ENCODE measurements around the gene ANKRD13D.

Gene ANKRD13D

DNA sequence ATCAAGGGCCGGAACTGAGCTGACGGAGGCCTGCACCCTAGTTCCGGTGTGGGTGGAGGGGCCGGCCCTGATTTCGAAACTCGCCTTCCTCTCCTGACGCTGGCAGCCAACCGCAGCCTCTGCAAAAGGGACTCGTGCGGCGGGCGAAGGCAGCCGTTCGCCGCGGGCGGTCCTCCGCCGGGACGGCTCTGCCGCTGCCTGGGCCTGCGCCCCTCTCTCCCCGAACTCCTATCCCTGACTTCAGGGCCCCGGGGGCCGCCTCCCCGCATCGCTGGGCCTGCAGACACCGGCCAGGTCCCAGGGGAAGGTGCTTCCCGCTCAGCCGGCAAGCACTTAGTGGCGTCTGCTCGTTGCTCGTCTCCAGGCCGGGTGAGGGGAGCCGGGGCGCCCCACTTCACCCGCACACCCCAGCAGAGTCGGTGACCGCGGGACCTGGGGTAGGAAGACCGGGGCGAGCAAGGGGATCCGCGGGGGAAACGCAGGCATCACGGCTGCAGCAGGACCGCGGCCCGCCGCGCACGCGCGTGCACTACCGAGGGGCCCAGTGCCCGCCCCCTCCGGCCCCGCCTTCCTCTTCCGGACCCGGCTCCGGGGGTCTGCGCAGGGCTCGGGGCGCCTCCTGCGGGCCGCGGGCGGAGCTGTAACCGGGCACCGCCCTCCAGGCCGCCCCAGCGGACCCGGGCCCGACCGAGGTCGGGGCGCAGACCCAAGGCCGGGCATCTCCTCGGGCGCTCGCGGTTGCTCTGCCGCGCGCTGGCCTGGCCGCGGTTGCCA, 464 bp upstream of the ANKRD13D start:
- DNase-seq: peak; percentile 88

- DNase-seq: no peak
These were observed 762 bp downstream of the ANKRD13D start for GRCh38 chr11:67289651-67290479.

GRCh38 chr11:67290801-67291200, 1.7 kb downstream of the ANKRD13D start:
- no peak for DNase-seq

DNA sequence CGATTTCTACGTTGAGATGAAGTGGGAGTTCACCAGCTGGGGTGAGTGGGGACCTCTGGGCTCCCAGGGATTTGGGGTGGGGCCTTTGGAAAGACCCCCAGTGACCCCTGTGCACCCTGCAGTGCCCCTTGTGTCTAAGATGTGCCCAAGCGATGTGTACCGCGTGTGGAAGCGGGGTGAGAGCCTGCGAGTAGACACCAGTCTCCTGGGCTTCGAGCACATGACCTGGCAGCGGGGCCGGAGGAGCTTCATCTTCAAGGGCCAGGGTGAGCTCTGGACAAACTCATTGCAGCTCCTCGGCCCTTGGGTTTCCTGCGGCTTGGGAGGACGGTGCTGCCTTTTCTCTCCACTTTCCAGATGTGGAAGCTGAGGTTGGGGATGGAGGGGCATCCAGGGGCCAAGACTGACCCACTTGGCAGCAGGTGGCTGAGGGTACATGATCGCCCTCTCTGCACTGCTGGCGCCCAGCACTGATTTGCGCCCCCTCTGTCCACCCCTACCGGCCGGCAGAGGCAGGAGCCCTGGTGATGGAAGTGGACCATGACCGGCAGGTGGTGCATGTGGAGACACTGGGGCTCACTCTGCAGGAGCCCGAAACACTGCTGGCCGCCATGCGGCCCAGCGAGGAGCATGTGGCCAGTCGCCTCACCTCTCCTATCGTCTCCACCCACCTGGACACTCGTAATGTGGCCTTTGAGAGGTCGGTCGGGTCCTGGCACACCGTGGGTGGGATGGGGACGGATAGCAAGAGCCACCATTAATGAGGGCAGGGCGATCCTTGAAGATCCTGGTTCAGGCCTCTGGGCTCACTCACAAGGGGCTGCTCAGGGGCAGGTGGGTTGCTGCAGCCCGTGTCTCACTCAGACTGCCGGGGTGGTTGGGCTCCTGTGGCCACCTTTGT, 2.6 kb downstream of the ANKRD13D start:
- no peak for DNase-seq

GRCh38 chr11:67292671-67293070, 3.6 kb downstream of the ANKRD13D start:
- no peak for DNase-seq

DNA sequence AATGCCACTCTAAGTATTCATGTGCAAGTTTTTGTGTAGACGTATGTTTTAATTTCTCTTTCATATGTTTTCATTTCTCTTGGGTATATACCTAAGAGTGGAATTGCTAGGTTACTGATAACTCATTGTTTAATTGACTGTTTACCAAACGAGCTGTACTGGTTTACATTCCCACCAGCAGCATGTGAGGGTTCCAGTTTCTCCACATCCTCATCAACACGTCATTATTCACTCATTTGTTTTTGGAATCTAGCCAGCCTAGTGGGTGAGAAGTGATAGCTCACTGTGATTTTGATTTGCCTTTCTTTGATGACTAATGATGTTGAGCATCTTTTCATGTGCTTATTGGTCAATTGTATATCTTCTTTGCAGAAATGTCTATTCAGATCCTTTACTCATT, 4.0 kb downstream of the ANKRD13D start:
- no peak for DNase-seq

DNA sequence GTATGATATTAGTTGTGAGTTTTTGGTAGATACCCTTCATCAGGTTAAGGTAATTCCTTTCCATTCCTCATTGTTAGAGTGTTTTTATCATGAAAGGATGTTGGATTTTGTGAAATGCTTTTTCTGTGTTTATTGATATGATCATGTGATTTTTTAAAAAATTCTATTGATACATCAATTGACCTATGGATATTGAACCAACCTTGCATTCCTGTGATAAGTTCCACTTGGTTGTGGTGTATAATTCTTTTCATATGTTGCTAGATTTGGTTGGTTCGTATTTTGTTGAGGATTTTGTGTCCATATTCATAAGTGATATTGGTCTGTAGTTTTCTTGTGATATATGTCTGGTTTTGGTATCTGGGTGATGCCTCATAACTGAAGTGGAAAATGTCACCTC, 6.7 kb downstream of the ANKRD13D start:
- no peak for DNase-seq

DNA sequence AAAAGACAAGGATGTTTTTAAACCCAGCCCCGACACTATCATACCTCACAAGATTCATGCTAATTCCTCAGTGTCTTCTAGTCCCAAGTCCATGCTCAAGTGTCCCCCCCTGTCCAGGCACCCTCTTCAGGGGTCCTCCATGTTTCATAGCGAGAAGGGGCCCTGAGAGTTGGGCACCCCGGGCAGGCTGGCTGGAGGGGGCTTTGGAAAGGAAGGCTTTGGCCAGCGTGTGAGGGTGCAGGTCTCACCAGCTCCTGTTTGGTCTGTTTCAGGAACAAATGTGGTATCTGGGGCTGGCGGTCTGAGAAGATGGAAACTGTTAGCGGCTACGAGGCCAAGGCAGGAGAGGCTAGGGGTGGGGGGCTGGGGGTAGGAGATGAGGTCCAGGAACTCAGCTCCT, 9.7 kb downstream of the ANKRD13D start:
- no peak for DNase-seq

GRCh38 chr11:67299471-67300191, 10.5 kb downstream of the ANKRD13D start:
- DNase-seq: no peak

GRCh38 chr11:67300256-67300755, 11.2 kb downstream of the ANKRD13D start:
- DNase-seq: no peak

GRCh38 chr11:67300756-67301312, 11.7 kb downstream of the ANKRD13D start:
- no peak for DNase-seq

- DNase-seq: no peak
These were observed 12.3 kb downstream of the ANKRD13D start for GRCh38 chr11:67301313-67301921.

DNA sequence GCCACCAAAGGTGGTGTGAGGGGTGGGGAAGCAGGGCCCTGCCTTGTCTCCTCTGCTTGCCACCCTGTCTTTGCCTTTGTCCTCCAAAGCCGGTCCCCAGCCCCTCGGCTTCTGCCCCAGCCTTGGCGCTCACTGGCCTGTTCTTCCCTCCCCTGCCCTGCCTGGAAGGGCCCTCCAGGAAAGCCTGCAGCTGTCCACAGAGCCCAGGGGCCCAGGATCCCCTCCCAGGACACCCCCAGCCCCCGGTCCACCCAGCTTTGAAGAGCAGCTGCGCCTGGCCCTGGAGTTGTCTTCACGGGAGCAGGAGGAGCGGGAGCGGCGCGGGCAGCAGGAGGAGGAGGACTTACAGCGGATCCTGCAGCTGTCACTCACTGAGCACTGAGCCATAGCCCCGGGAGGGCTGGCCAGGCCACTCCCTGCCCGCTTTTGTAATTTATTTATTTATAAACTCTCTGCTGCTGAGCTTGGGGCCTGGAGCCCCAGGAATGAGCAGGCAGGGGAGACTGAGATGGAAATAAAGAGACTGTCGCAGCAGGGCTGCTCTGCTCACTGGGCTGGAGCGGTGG, 12.9 kb downstream of the ANKRD13D start:
- DNase-seq: peak; percentile 52

DNA sequence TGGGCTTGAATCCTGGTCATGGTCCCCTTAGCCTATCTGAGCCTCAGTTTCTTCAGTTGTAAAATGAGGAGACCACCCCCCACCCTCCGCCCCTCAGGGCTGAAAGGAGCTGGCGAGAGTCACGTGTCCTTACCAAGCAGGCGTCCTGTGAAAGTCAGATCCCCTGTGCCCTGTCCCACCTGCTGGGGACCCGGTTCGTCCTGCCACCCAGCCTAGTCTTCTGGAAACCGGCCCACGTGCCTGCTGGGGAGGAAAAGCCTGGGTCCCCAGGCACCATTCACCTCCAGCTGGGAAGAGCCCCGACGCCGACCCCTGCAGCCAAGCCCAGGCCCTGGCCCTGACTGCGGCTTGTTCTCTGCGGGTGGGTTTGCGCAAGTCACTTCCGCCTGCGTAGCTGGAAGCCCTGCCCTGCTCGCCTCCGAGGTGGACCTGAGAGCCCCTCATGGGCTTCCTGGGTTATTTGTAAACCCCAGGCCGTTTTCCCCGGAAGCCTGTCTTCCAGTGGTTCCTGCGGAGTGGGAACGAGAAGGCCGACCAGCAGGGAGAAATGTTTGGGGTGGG, 13.5 kb downstream of the ANKRD13D start:
- no peak for DNase-seq

GRCh38 chr11:67303132-67303834, 14.2 kb downstream of the ANKRD13D start, which contains the start of gene SSH3:
TSS of gene SSH3 (plus strand) at chr11:67303530. CDS start at chr11:67303626, 96 bp downstream.
- DNase-seq: no peak

GRCh38 chr11:67303835-67304411, 14.8 kb downstream of the ANKRD13D start:
- DNase-seq: no peak

GRCh38 chr11:67304511-67305113, 15.5 kb downstream of the ANKRD13D start:
- no peak for DNase-seq

DNA sequence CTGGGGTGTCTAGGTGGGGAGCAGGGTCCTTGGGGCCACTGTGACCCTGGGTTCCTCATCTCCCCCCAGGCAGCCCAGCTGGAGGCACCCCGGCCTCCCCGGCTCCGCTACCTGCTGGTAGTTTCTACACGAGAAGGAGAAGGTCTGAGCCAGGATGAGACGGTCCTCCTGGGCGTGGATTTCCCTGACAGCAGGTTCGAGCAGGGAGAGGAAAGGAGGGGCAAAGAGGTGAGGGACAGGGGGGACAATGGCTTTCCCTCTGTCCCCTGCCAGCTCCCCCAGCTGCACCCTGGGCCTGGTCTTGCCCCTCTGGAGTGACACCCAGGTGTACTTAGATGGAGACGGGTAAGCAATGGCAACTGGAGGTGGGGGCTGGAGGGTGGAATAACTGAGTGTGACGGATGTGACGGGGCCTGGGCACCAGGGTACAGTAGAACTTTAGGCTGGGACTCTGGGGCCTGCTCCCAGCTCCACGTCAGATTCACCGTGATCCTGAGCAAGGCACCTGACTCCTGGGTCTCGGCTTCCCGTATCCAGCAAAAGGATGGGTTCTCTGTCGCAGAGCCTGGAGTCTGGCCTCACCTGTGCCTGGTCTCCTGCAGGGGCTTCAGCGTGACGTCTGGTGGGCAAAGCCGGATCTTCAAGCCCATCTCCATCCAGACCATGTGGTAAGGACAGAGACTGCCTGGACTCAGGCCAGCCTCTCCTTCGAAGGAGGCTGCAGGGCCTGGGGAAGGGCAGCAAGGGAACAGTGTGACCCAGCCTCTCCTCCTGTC, 17.9 kb downstream of the ANKRD13D start:
- DNase-seq: no peak

Data from NCI-H2171 (cell line).